ENCODE measurements around the gene SYTL3. TPM values are rescaled to one million over a fixed set of nuclear protein-coding genes. Genes with fewer than 3 reads are reported as not detected.

The SYTL3 gene
- total RNA-seq, 1 donor from 2014 or later, result 8.7 TPM

DNA sequence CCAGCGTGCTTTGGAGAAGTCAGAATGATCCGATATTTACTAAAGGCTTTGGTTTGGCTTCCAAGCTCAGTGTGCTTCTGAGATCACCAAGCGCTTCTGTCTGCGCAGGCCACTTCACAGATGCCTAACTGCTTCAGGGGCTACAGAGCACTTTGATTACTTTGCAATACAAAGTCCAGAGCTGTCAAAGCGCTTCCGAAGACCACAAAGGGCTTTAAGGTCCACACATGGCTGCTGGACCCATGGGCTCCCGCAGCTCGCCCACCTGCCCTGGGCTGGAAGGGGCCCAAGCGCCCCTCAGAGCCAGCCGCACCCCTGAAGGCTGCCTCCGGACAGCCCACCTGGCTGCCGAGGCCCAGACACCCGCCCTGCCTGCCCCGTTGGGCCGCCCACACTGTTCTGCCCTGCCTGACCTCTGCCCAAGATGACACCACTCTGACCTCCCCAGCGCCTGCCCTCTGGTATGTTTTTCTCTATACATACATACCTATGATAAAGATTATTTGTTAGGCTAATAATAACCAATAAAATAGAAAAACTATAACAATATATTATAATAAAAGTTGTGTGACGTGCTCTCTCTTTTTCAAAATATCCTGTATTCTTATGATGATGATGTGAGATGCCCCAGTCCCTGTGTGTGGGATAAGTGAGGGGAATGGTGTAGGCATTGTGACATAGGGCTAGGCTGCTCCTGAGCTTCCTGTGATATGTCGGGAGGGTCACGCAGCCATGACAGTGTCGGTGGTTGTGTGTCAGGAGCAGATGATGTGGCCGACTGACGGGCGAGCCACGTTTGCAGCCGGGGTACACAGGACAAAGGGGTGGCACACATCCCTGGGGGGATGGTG, 27.9 kb upstream of the SYTL3 start:
- DNase-seq (peak; percentile 56), ATAC-seq (peak; percentile 27)
- H3K27me3 ChIP-seq, result no peaks in the 10 kb centered on the region
- no peak overlapping the region for H3K4me3 ChIP-seq
- peaks cover 39% of the 10 kb centered on the region for H3K36me3 ChIP-seq
- H3K9me3 ChIP-seq, result no peaks in the 10 kb centered on the region
- intact Hi-C loops (cut with DNase I), result no loop called here
- no peaks in the 10 kb centered on the region for H3K4me1 ChIP-seq
- no peak overlapping the region for H3K27ac ChIP-seq
- TF ChIP-seq, protein P1, sequence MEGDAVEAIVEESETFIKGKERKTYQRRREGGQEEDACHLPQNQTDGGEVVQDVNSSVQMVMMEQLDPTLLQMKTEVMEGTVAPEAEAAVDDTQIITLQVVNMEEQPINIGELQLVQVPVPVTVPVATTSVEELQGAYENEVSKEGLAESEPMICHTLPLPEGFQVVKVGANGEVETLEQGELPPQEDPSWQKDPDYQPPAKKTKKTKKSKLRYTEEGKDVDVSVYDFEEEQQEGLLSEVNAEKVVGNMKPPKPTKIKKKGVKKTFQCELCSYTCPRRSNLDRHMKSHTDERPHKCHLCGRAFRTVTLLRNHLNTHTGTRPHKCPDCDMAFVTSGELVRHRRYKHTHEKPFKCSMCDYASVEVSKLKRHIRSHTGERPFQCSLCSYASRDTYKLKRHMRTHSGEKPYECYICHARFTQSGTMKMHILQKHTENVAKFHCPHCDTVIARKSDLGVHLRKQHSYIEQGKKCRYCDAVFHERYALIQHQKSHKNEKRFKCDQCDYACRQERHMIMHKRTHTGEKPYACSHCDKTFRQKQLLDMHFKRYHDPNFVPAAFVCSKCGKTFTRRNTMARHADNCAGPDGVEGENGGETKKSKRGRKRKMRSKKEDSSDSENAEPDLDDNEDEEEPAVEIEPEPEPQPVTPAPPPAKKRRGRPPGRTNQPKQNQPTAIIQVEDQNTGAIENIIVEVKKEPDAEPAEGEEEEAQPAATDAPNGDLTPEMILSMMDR (IDR thresholded peaks at IDR 0.05), result no peak

DNA sequence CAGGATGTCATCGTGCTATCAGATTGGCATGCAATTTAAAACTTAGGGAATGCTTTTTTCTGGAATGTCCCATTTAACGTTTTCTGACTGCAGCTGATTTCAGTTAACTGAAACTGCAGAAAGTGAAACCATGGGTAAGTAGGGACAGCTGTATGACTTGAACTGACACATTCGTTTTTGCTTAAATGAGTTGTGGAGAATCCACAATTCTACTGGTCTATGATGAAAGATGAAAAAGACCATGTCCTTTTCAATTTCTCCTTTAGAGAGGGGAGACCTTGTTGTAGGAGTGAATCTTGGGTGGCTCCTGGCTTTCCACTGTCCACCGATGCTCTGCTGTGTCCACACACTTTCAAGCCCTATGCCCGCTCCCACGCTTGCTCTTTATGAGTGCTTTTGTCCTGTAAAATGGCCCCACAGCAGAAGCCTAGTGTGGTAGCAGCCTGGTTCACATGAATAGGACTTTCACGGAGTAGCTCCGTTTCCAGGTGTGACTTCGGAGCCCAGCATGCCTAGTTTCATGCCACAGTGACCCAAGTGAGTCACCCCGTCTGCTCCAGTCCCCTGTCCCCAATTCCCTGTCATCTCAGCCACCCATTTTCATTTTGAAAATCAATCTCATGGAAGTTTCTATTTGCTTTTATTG, 27.2 kb upstream of the SYTL3 start:
- no peaks in the 10 kb centered on the region for H3K27me3 ChIP-seq
- H3K9me3 ChIP-seq, result no peaks in the 10 kb centered on the region
- peaks cover 39% of the 10 kb centered on the region for H3K36me3 ChIP-seq
- no peak overlapping the region for H3K27ac ChIP-seq
- no peak for DNase-seq
- no peak for ATAC-seq
- H3K4me3 ChIP-seq, result no peak overlapping the region
- TF ChIP-seq, protein P1 (IDR thresholded peaks at IDR 0.05), result no peak
- intact Hi-C loops (cut with DNase I), result no loop called here
- no peaks in the 10 kb centered on the region for H3K4me1 ChIP-seq

DNA sequence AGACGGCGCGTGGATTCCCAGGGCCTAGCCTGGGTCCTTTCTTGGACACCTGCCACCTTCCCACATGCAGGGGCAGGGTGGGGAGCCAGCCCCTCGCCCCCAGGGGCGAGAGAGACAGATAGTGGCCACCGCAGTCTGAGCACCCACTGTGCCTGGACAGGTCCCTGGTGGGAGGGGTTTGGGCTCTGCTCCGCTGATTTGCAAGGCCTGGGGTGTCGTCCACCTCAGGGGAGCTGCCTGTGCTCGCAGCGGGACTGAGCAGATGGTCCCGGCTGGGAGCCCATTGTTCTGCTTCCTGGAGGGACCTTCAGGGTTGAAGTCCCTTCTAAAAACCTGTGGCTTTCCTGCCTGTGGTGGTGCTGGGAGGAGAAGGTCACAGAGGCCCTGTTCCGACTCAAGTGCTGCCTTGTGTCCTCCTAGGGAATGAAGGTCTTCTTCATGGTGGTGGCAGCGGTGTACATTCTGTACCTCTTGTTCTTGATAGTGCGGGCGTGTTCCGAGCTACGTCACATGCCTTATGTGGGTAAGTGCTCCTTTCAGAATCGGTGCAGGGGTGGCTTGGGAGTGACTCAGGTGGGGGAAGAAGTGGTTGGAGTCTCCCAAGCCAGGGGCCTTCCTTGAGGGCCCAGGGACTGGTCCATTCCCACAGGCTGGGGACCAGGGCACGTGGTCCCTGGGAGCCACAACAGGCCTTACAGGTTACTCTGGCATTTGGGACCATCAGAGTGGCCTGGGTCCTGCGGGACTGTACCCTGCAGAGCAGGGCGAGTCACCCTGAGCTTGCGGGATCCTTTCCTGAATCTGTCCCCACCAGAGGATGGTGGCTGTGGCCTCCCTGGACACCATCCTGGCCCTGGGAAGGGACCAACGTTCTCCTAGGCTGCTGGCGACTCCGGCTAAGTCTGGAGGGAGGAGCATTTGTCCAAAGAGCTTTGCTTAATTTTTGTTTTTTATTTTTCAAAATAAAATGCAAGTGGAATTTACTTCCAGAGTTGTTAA, 24.9 kb upstream of the SYTL3 start:
- ATAC-seq (peak; percentile 9), DNase-seq (no peak)
- TF ChIP-seq, protein P1 (IDR thresholded peaks at IDR 0.05), result no peak
- Histone ChIP-seq H3K4me3 (no peak overlapping the region), H3K9me3 (no peaks in the 10 kb centered on the region), H3K4me1 (no peaks in the 10 kb centered on the region), H3K27me3 (no peaks in the 10 kb centered on the region), H3K36me3 (peaks cover 55% of the 10 kb centered on the region), H3K27ac (no peak overlapping the region)
- intact Hi-C loops (cut with DNase I), result no loop called here

DNA sequence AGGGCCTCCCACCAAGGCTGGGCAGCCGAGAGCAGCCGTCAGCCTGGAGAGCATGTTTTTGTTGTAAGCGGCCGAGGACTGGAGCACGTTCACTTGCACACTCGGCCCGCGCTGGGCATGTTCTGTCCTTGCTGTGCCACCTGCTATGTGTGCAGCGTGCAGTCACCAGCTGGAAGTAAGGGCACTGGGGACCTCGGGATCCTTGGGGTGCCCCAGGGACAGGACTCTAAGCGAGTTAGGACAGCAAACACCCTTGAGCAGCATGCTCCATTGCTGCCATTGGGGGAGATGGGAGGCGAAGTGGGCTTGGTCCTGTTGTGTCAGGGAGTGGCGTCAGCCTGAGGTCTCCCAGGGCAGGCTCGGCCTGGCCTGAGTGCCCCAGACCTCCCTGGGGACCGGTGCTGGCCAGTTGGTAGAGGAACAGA, 24.0 kb upstream of the SYTL3 start:
- Histone ChIP-seq H3K27me3 (no peaks in the 10 kb centered on the region), H3K27ac (no peak overlapping the region), H3K9me3 (no peaks in the 10 kb centered on the region), H3K4me3 (no peak overlapping the region), H3K36me3 (peaks cover 56% of the 10 kb centered on the region), H3K4me1 (peaks cover 3% of the 10 kb centered on the region)
- ATAC-seq (no peak), DNase-seq (no peak)
- intact Hi-C loops (cut with DNase I), result no loop called here
- TF ChIP-seq, protein P1 (IDR thresholded peaks at IDR 0.05), result no peak

DNA sequence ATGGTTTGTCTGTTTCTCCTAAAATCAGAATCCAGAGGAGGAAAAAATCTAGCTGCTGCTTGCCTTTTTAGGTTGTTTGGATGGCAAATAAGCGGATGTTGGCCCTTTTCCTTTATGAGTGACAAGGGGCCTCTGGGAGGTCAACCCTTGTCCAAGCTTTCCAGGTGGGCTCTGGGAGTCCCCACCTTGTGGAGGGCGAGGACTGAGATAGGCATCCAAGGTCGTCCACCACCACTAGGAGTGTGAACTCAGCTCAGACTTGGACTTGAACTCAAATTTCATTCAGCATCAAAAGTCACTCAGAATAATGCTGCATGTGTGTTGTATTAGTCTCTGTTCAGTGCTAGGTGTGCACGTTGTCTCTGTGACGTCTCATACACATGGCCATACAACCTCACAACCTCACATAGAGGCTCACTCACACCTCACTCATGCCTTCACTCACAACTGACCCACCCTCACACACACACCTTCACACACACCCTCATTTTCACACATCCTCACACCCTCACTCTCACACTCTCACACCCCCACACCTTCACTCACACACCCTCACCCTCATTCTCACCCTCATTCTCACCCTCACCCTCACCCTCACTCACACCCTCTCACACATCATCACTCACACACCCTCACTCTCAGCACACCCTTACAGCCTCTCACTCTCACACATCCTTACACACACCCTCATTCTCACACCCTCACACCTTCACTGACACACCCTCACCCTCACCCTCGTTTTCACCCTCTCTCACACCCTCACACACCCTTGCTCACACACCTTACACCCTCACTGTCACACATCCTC, 23.3 kb upstream of the SYTL3 start:
- no peak for ATAC-seq
- no peak for DNase-seq
- intact Hi-C loops (cut with DNase I), result no loop called here
- TF ChIP-seq, protein P1 (IDR thresholded peaks at IDR 0.05), result no peak
- no peaks in the 10 kb centered on the region for H3K9me3 ChIP-seq
- peaks cover 59% of the 10 kb centered on the region for H3K36me3 ChIP-seq
- peaks cover 10% of the 10 kb centered on the region for H3K4me1 ChIP-seq
- no peak overlapping the region for H3K27ac ChIP-seq
- H3K4me3 ChIP-seq, result no peak overlapping the region
- H3K27me3 ChIP-seq, result no peaks in the 10 kb centered on the region
